HEK293 (cell line): Measurements from ENCODE around the gene COA5.

ENCODE experiments used
- EGR2 ChIP-seq: fragments of 450-650 bp; formaldehyde crosslinking; IDR thresholded peaks from 2 replicates; pipeline ENCODE4 v1.5.1; 2016; ENCODE audit warnings: low read depth, missing biosample characterization, missing genetic modification characterization
- GFI1B ChIP-seq: fragments of 450-650 bp; formaldehyde crosslinking; IDR thresholded peaks from 2 replicates; pipeline ENCODE4 v1.5.1; 2016; ENCODE audit warnings: missing biosample characterization, missing genetic modification characterization
- HOXA7 ChIP-seq: sonication (generic); formaldehyde crosslinking; IDR thresholded peaks from 2 replicates; pipeline ENCODE4 v1.8.1; 2022; ENCODE audit warnings: missing genetic modification reagents, borderline replicate concordance
- INSM2 ChIP-seq: fragments of 450-650 bp; formaldehyde crosslinking; IDR thresholded peaks from 2 replicates; pipeline ENCODE4 v1.5.1; 2016; ENCODE audit warnings: missing biosample characterization, missing genetic modification characterization
- KLF10 ChIP-seq: fragments of 450-650 bp; IDR thresholded peaks from 2 replicates; pipeline ENCODE4 v1.5.1; 2018; ENCODE audit warnings: missing biosample characterization, mild to moderate bottlenecking, missing genetic modification characterization
- MYNN ChIP-seq: fragments of 450-650 bp; formaldehyde crosslinking; IDR thresholded peaks from 2 replicates; pipeline ENCODE4 v1.5.1; 2016; ENCODE audit warnings: missing biosample characterization, missing genetic modification characterization, borderline replicate concordance
- PRDM4 ChIP-seq: fragments of 450-650 bp; formaldehyde crosslinking; IDR thresholded peaks from 2 replicates; pipeline ENCODE4 v1.5.1; 2017; ENCODE audit warnings: missing biosample characterization, missing genetic modification characterization
- ZBTB21 ChIP-seq: fragments of 450-650 bp; formaldehyde crosslinking; IDR thresholded peaks from 2 replicates; pipeline ENCODE4 v1.5.1; 2017; ENCODE audit warnings: missing biosample characterization, missing genetic modification characterization
- ZBTB48 ChIP-seq: fragments of 450-650 bp; formaldehyde crosslinking; IDR thresholded peaks from 2 replicates; pipeline ENCODE4 v1.5.1; 2016; ENCODE audit warnings: missing biosample characterization, missing genetic modification characterization
- ZFP3 ChIP-seq: fragments of 450-650 bp; formaldehyde crosslinking; IDR thresholded peaks from 2 replicates; pipeline ENCODE4 v1.5.1; 2016; ENCODE audit warnings: low read depth, missing biosample characterization, missing genetic modification characterization
- ZFP37 ChIP-seq: fragments of 450-650 bp; formaldehyde crosslinking; IDR thresholded peaks from 2 replicates; pipeline ENCODE4 v1.5.1; 2016; ENCODE audit warnings: missing biosample characterization, missing genetic modification characterization
- ZIC2 ChIP-seq: fragments of 450-650 bp; formaldehyde crosslinking; IDR thresholded peaks from 2 replicates; pipeline ENCODE4 v1.5.1; 2016; ENCODE audit warnings: missing biosample characterization, missing genetic modification characterization
- ZNF140 ChIP-seq: fragments of 450-650 bp; formaldehyde crosslinking; IDR thresholded peaks from 2 replicates; pipeline ENCODE4 v1.5.1; 2016; ENCODE audit warnings: missing biosample characterization, missing genetic modification characterization
- ZNF169 ChIP-seq: fragments of 450-650 bp; formaldehyde crosslinking; IDR thresholded peaks from 2 replicates; pipeline ENCODE4 v1.5.1; 2016; ENCODE audit warnings: missing biosample characterization, missing genetic modification characterization
- ZNF2 ChIP-seq: fragments of 450-650 bp; formaldehyde crosslinking; IDR thresholded peaks from 2 replicates; pipeline ENCODE4 v1.5.1; 2016; ENCODE audit warnings: missing biosample characterization, missing genetic modification characterization
- ZNF211 ChIP-seq: fragments of 450-650 bp; formaldehyde crosslinking; IDR thresholded peaks from 2 replicates; pipeline ENCODE4 v1.5.1; 2016; ENCODE audit warnings: low read depth, missing biosample characterization, missing genetic modification characterization
- ZNF239 ChIP-seq: fragments of 450-650 bp; formaldehyde crosslinking; IDR thresholded peaks from 2 replicates; pipeline ENCODE4 v1.5.1; 2016; ENCODE audit warnings: missing biosample characterization, missing genetic modification characterization
- ZNF292 ChIP-seq: fragments of 450-650 bp; formaldehyde crosslinking; IDR thresholded peaks from 2 replicates; pipeline ENCODE4 v1.5.1; 2016; ENCODE audit warnings: low read depth, missing biosample characterization, missing genetic modification characterization, borderline replicate concordance
- ZNF335 ChIP-seq: fragments of 450-650 bp; formaldehyde crosslinking; conservative IDR thresholded peaks from 2 replicates; pipeline ENCODE4 v1.5.1; 2016; ENCODE audit warnings: missing biosample characterization, missing genetic modification characterization
- ZNF341 ChIP-seq: fragments of 450-650 bp; formaldehyde crosslinking; IDR thresholded peaks from 2 replicates; pipeline ENCODE4; 2016; ENCODE audit warnings: low read depth, missing biosample characterization, missing genetic modification characterization
- ZNF350 ChIP-seq: fragments of 450-650 bp; formaldehyde crosslinking; IDR thresholded peaks from 2 replicates; pipeline ENCODE4 v1.5.0; 2017; ENCODE audit warnings: missing biosample characterization, mild to moderate bottlenecking, missing genetic modification characterization
- ZNF354C ChIP-seq: fragments of 450-650 bp; formaldehyde crosslinking; IDR thresholded peaks from 2 replicates; pipeline ENCODE4 v1.5.1; 2016; ENCODE audit warnings: missing biosample characterization, missing genetic modification characterization, low read depth, borderline replicate concordance
- ZNF416 ChIP-seq: fragments of 450-650 bp; formaldehyde crosslinking; IDR thresholded peaks from 2 replicates; pipeline ENCODE4 v1.5.1; 2016; ENCODE audit warnings: missing biosample characterization, missing genetic modification characterization
- ZNF530 ChIP-seq: fragments of 450-650 bp; formaldehyde crosslinking; IDR thresholded peaks from 2 replicates; pipeline ENCODE4 v1.5.1; 2016; ENCODE audit warnings: low read depth, missing biosample characterization, missing genetic modification characterization
- ZNF610 ChIP-seq: fragments of 450-650 bp; formaldehyde crosslinking; IDR thresholded peaks from 2 replicates; pipeline ENCODE4 v1.5.1; 2016; ENCODE audit warnings: missing biosample characterization, missing genetic modification characterization, borderline replicate concordance
- ZNF629 ChIP-seq: fragments of 450-650 bp; formaldehyde crosslinking; IDR thresholded peaks from 2 replicates; pipeline ENCODE4 v1.5.1; 2017; ENCODE audit warnings: missing biosample characterization, missing genetic modification characterization
- ZNF692 ChIP-seq: fragments of 450-650 bp; formaldehyde crosslinking; IDR thresholded peaks from 2 replicates; pipeline ENCODE4 v1.5.1; 2016; ENCODE audit warnings: missing biosample characterization, missing genetic modification characterization
- ZNF704 ChIP-seq: fragments of 450-650 bp; formaldehyde crosslinking; IDR thresholded peaks from 2 replicates; pipeline ENCODE4 v1.5.1; 2016; ENCODE audit warnings: missing biosample characterization, missing genetic modification characterization
- ZNF843 ChIP-seq: fragments of 450-650 bp; formaldehyde crosslinking; IDR thresholded peaks from 2 replicates; pipeline ENCODE4 v1.5.1; 2016; ENCODE audit warnings: missing biosample characterization, missing genetic modification characterization
- TF ChIP-seq, protein P1 (sequence below): fragments of 450-650 bp; formaldehyde crosslinking; IDR thresholded peaks from 2 replicates; pipeline ENCODE4 v1.5.1; 2016; ENCODE audit warnings: missing biosample characterization, missing genetic modification characterization

Gene COA5

DNA sequence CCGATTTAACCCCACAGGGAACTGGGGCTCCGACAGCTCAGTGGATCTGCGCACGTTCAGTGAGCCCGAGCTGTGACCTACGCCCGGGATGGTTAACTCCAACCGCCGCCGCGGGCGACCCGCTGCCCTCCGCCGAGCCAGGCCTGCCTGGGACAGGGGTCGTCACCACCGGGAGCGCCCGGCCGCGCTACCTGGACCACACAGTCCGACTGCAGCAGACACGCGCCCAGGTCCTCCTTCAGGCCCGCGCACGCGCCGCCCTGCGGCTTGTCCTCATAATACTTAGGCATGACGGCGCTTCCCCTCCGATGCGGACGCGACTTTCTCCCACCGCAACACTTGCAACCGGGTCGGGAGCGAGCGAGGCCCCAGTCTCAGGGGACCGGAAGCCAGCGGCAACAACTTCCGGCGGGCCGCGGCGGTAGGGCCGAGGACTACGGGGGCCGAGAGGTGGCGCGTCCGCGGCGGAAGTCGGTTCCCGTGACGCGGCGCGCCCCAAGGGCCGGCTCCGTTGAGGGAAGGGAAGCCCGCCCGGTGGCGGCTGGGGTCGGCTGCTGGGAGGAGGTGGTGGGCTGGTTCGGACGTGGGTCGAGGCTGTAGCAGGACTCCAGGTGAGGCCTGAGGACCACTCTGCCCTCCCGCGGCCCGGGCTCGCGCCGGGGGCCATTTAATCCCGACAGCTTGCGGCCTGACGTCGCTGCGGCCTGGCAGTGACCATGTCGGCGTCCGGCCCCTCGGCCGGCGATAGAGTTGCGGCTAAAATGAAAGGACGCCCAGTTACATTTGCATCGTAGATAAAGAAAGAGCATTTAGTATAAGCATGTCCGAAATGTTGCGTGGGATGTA, at the start of gene COA5, which contains the start of gene UNC50 (continued):
- TF ChIP-seq, protein P1, sequence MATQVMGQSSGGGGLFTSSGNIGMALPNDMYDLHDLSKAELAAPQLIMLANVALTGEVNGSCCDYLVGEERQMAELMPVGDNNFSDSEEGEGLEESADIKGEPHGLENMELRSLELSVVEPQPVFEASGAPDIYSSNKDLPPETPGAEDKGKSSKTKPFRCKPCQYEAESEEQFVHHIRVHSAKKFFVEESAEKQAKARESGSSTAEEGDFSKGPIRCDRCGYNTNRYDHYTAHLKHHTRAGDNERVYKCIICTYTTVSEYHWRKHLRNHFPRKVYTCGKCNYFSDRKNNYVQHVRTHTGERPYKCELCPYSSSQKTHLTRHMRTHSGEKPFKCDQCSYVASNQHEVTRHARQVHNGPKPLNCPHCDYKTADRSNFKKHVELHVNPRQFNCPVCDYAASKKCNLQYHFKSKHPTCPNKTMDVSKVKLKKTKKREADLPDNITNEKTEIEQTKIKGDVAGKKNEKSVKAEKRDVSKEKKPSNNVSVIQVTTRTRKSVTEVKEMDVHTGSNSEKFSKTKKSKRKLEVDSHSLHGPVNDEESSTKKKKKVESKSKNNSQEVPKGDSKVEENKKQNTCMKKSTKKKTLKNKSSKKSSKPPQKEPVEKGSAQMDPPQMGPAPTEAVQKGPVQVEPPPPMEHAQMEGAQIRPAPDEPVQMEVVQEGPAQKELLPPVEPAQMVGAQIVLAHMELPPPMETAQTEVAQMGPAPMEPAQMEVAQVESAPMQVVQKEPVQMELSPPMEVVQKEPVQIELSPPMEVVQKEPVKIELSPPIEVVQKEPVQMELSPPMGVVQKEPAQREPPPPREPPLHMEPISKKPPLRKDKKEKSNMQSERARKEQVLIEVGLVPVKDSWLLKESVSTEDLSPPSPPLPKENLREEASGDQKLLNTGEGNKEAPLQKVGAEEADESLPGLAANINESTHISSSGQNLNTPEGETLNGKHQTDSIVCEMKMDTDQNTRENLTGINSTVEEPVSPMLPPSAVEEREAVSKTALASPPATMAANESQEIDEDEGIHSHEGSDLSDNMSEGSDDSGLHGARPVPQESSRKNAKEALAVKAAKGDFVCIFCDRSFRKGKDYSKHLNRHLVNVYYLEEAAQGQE (tag by site-specific recombination), result no peak
- TF ChIP-seq ZFP3 (tag by site-specific recombination) (no peak), ZNF341 (no peak), HOXA7 (no peak), ZBTB48 (tag by site-specific recombination) (peak; percentile 68; the same call in 1 of the 2 replicates), GFI1B (tag by site-specific recombination) (no peak), ZFP37 (0 out of 2 replicates have a peak, but pooled peaks have one; percentile 20), ZBTB21 (tag by site-specific recombination) (peak; percentile 58; the same call in 1 of the 2 replicates), ZNF610 (tag by site-specific recombination) (no peak), ZNF335 (tag by site-specific recombination) (peak; percentile 71), ZNF704 (no peak), EGR2 (tag by site-specific recombination) (0 out of 2 replicates have a peak, but pooled peaks have one; percentile 11), ZNF416 (tag by site-specific recombination) (no peak), ZNF239 (tag by site-specific recombination) (no peak), ZNF211 (no peak), INSM2 (tag by site-specific recombination) (0 out of 2 replicates have a peak, but pooled peaks have one; percentile 37), ZNF140 (tag by site-specific recombination) (no peak), PRDM4 (tag by site-specific recombination) (no peak), ZNF354C (no peak), ZNF843 (tag by site-specific recombination) (0 out of 2 replicates have a peak, but pooled peaks have one; percentile 28), ZNF2 (no peak), ZNF169 (tag by site-specific recombination) (no peak), KLF10 (0 out of 2 replicates have a peak, but pooled peaks have one; percentile 27), ZNF530 (no peak), ZNF292 (no peak), MYNN (tag by site-specific recombination) (no peak), ZNF350 (tag by site-specific recombination) (no peak), ZIC2 (tag by site-specific recombination) (0 out of 2 replicates have a peak, but pooled peaks have one; percentile 27), ZNF629 (tag by site-specific recombination) (peak; percentile 84), ZNF692 (tag by site-specific recombination) (peak; percentile 59; the same call in 1 of the 2 replicates)
